ENCODE results near the gene SAT1.

DNA sequence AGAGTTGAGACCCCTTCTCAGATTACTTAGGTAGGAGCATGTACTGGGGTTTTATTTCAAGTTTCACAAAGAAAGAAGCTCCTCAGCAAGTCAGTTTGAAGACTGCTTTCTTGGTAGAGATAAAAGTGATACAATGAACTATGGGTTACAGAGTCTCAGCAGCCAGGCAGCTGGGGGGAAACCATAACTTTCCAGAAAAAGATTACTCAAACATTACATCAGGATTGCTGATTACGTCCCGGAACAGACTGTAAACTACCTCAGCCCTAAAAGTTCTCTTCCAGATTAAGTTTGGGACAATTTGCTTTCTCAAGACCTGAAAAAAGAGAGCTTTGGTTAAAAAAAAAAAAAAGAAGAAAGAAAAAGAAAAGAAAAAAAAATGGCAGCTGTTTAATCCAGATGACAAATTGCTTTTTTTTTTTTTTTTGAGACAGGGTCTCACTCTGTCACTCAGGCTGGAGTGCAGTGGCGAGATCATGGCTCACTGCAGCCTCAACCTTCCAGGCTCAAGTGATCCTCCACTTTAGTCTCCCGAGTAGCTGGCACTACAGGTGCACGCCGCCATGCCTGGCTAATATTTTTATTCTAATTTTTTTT, 16.6 kb downstream of the SAT1 start:
- TF ChIP-seq, protein P1, sequence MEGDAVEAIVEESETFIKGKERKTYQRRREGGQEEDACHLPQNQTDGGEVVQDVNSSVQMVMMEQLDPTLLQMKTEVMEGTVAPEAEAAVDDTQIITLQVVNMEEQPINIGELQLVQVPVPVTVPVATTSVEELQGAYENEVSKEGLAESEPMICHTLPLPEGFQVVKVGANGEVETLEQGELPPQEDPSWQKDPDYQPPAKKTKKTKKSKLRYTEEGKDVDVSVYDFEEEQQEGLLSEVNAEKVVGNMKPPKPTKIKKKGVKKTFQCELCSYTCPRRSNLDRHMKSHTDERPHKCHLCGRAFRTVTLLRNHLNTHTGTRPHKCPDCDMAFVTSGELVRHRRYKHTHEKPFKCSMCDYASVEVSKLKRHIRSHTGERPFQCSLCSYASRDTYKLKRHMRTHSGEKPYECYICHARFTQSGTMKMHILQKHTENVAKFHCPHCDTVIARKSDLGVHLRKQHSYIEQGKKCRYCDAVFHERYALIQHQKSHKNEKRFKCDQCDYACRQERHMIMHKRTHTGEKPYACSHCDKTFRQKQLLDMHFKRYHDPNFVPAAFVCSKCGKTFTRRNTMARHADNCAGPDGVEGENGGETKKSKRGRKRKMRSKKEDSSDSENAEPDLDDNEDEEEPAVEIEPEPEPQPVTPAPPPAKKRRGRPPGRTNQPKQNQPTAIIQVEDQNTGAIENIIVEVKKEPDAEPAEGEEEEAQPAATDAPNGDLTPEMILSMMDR (IDR thresholded peaks at IDR 0.05): no peak
- no peak for TF ChIP-seq POLR2A (IDR thresholded peaks at IDR 0.05)
